ENCODE data around the gene PRSS35.
"Not testable (repeated sequence)": the region's sequence is repeated elsewhere in the genome, so short reads cannot be mapped to it uniquely, and the experiment has no call there.

Gene PRSS35

GRCh38 chr6:83558975-83559374, 46.6 kb downstream of the PRSS35 start:
- no peak overlapping the region for H3K27ac ChIP-seq
- TF ChIP-seq ZFX (IDR thresholded peaks at IDR 0.05) (no peak), CTCF (conservative IDR thresholded peaks at IDR 0.05) (no peak)

DNA sequence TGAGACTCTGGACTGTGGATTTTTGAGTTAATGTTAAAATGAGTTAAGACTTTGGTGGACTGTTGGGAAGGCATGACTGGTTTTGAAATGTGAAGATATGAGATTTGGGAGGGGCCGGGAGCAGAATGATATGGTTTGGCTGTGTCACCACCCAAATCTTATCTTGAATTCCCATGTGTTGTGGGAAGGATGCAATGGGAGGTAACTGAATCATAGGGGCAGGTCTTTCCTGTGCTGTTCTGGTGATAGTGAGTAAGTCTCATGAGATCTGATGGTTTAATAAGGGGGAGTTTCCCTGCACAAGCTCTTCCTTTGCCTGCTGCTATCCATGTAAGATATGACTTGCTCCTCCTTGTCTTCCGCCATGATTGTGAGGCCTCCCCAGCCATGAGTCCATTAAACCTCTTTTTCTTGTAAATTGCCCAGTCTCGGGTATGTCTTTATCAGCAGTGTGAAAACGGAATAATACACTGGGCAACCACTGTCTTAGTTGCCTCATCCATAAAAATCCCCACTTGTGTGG, 59.4 kb downstream of the PRSS35 start:
- H3K27ac ChIP-seq, result not testable (repeated sequence)

DNA sequence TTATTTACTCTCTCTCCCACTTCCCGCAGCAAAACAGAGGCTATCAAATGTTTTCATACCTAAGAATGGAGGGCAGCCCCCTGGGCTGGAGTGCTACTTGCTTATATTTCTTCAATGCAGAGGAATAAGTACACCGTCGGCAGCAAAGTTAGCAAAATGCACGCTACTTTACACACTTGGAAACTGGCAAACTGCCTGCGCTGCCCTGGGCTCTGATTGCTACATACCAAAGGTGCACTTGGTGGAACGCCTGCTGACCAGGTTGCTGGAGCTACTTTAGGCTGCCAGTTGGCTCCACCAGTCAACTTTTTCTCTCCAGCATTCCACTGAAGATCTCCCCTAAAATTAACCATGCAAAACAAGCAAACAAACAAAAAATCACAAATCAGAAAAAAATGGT, 62.4 kb downstream of the PRSS35 start:
- TF ChIP-seq CTCF (conservative IDR thresholded peaks at IDR 0.05) (no peak), ZFX (IDR thresholded peaks at IDR 0.05) (no peak)

More for the DNA sequence above, 62.4 kb downstream of the PRSS35 start:
- H3K27ac ChIP-seq, result no peak overlapping the region

Measured in C4-2B (cell line).